ENCODE results near the gene PRSS57.
"Not testable (repeated sequence)": the region's sequence is repeated elsewhere in the genome, so short reads cannot be mapped to it uniquely, and the experiment has no call there.

DNA sequence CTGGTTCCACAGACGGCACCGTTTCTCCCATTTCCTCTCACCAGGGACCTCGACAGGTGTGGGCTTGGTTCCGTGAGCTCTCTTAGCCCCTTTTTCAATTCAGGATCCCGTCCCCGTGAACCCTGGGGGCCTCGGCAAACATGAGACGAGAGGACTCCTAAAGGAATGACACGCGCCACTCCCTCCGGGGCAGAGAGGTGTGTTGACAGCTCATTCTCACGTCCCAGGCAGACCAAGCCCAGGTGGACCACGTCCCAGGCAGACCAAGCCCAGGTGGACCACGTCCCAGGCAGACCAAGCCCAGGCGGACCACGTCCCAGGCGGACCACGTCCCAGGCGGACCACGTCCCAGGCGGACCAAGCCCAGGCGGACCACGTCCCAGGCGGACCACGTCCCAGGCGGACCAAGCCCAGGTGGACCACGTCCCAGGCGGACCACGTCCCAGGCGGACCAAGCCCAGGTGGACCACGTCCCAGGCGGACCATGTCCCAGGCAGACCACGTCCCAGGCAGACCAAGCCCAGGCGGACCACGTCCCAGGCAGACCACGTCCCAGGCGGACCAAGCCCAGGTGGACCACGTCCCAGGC, 28.2 kb downstream of the PRSS57 start:
- TF ChIP-seq, protein P1, sequence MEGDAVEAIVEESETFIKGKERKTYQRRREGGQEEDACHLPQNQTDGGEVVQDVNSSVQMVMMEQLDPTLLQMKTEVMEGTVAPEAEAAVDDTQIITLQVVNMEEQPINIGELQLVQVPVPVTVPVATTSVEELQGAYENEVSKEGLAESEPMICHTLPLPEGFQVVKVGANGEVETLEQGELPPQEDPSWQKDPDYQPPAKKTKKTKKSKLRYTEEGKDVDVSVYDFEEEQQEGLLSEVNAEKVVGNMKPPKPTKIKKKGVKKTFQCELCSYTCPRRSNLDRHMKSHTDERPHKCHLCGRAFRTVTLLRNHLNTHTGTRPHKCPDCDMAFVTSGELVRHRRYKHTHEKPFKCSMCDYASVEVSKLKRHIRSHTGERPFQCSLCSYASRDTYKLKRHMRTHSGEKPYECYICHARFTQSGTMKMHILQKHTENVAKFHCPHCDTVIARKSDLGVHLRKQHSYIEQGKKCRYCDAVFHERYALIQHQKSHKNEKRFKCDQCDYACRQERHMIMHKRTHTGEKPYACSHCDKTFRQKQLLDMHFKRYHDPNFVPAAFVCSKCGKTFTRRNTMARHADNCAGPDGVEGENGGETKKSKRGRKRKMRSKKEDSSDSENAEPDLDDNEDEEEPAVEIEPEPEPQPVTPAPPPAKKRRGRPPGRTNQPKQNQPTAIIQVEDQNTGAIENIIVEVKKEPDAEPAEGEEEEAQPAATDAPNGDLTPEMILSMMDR (conservative IDR thresholded peaks at IDR 0.05 in 1 of 2, IDR thresholded peaks at IDR 0.05 in 1 of 2; ENCODE audit: low read depth in 1 of 2, low read length in 2 of 2) = not testable (repeated sequence)
- not testable (repeated sequence) for TF ChIP-seq EZH2 (IDR thresholded peaks at IDR 0.05; ENCODE audit: low read length, missing control alignments)
